ENCODE data around the gene COL8A2.

Gene COL8A2

DNA sequence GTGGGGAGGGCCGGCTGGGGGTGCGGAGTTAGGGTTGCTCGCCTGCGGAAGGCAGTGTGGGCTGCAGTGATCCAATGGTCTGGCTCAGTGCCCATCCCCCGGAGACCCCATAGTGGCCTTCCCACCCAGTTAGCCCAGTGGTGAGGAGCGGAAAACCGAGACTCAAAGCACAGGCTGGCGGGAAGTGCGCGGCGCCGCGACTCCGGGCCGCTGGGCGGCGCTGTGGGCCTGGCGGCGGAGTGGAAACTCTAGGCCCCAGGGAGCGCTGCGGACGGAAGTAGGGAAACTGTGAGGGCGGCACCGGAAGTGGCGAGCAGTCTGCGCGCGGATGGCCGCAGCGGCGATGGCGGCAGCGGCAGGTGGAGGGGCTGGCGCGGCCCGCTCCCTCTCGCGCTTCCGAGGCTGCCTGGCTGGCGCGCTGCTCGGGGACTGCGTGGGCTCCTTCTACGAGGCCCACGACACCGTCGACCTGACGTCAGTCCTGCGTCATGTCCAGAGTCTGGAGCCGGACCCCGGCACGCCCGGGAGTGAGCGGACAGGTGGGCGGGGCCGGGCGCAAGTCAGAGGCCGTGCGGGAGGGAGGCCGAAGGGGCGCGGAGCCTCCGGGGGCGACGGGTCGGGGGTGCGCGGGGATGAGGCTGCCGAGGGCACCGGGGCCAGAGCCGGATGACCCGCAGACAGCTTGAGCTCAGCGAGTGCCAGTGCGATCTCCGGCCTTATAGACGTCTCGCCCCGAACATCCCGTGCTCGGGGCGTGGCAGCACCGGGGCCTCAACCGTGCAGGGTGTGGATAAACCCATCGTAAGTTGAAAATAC lies 36.2 kb downstream of the COL8A2 start, which contains the start of gene ADPRS:
Gene ADPRS, plus strand, starts transcription at position 316 of the 816 bp plus-strand sequence. Its CDS starts 13 bp downstream, at position 329.
- DNase-seq: peak; percentile 88

DNA sequence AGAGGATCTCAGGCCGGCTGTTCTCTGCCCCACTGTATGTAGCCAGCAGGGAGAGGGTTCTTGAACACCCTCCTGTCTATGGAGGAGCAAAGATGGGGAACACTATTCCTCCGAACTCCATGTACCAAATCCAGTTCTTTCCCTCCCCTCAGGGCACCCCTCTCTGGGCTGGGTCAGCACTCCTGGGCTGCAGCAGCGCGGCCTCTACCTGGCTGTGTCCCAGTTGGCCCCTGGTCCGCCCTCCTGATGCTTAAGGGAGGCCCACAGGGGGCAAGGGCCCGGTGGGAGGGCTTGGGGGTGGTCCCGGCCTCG lies 36.8 kb downstream of the COL8A2 start:
- DNase-seq: no peak

GRCh38 chr1:36087233-36088123 lies 37.5 kb downstream of the COL8A2 start:
- no peak for DNase-seq

DNA sequence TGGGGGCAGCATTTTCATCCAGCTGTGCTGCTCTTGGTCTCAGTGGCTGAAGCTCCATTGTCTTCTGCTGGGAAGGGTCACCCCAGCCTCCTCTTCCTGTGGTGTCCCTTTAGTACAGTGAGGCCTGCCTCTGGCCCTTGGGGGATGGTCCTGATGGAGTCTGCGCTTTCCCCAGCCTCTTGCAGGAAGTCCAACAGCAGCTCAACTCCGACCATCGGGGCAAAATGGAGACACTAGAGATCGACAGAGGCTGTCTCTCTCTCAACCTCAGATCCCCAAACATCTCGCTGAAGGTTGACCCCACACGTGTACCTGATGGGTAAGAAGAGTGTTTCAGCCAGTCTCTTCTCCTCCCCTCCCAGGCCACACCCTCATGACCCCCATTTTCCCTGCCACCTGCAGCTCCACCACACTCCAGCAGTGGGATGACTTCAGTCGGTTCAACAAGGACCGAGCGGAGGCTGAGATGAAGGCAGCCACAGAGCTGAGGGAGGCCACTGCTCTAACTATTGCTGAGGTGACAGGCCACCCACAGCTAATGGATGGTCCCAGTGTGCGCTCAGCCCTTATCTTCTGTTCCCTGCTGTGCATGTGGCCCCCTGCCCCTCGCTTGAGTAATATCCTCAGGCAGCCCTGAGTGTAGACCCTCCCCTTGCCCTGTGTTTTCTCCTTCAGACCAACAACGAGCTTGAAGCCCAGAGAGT lies 38.3 kb downstream of the COL8A2 start:
- no peak for DNase-seq

- no peak for DNase-seq
These were observed 39.1 kb downstream of the COL8A2 start for GRCh38 chr1:36085686-36086526.

DNA sequence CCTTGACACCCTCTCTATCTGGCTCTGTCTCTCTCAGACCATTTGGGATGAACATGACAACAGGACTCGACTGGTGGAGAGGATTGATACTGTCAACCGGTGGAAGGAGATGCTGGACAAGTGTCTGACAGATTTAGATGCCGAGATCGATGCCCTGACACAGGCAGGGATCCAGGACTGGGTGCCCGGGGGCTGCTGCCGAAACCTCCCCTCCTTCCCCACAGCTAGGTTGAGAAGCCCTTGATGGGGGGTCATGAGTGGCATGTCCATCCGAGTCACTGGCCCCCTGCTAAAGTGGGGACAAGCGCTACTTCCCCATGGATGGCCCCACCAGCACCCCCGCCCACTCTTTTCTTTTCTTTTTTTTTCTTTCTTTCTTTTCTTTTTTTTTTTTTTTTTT lies 39.9 kb downstream of the COL8A2 start:
- DNase-seq: no peak

DNA sequence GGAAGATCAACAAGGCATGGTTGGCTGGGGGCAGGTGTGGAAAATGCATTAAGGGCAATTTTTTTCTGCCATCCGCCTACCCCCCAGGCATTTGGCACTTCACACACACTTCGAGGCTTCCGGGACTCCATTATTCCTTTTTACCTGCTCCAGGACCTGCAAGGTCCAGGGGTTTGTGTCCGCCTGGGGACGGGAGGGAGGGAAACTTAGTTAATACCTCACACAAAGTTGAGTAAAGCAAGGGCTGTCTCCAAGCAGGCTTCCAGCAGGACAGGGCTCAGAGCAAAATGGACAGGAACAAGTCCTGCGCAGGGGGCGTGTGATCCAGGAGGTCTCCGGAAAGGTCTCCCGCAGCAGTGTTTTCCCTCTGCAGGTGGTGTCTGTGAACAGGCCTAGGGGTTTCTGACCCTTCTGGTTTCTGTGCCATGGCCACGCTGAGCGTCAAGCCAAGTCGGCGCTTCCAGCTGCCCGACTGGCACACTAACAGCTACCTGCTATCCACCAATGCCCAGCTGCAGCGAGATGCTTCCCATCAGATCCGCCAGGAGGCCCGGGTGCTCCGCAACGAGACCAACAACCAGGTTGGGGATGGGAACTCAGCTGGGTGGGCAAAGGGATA lies 40.4 kb downstream of the COL8A2 start:
- DNase-seq: no peak

- peak; percentile 62 for DNase-seq
These were observed 41.2 kb downstream of the COL8A2 start, which contains the start of gene TEKT2 for GRCh38 chr1:36083635-36084496. Gene TEKT2 (plus strand): TSS chr1:36084094. CDS start chr1:36084922, 828 bp downstream.

DNA sequence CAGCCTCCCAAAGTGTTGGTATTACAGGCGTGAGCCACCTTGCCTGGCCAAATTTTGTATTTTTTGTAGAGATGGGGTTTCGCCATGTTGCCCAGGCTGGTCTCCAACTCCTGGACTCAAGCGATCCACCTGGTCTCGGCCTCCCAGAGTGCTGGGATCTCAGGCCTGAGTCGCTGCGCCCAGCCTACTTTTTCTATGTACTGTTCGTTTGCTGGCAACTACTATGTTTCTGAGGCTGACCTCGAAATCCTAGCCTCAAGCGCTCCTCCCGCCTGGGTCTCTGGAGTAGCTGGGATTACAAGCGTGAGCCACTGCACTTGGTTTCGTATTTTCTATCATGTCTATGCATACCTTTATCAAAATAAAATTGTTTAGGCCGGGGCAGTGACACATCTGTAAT lies 41.8 kb downstream of the COL8A2 start:
- no peak for DNase-seq

DNA sequence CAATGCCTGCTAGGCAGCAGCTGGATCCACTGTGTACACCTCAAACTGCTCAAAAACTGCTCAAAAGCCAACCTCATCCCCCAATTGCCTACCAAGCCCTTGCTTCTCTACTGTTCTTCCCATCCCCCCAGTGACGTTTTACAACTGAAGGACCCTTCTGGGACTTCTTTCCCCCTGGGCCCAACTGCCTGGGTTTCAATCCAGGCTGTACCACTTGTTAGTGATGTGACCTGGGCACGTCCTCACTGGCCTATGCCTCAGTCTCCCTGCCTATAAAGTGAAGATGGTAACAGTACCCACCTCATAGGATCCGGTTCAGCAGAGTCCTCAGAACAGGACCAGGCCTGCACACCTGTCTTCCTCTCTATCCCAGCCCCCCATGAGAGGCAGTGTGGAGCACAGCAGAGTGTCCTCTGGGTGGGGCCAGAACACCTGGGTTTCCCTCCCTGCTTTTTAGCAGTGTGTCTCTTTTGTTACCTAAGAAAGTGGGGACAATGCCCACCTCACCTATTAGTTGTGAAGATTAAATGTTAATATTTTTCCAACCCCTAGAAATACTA lies 43.0 kb downstream of the COL8A2 start:
- DNase-seq: no peak

DNA sequence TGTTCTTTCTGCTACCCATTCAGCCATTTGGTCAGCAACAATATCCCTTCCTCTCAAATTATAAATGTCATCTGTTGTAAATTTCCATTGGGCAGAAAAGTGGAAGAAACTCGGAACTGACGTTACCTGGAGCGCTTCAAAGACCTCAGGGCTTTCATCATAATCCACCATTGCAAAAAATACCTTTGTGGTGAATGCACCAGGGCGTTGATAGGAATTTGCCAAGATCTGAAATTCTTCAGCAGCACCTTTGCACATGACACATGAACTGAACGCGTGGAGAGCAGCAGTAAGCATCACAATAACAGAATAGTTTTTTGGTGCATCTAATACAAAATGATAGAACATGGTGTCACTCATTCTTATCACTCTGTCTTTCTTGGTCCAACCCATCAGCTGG lies 44.2 kb downstream of the COL8A2 start:
- DNase-seq: no peak

- no peak for DNase-seq
These were observed 44.8 kb downstream of the COL8A2 start for GRCh38 chr1:36080236-36080635.

DNA sequence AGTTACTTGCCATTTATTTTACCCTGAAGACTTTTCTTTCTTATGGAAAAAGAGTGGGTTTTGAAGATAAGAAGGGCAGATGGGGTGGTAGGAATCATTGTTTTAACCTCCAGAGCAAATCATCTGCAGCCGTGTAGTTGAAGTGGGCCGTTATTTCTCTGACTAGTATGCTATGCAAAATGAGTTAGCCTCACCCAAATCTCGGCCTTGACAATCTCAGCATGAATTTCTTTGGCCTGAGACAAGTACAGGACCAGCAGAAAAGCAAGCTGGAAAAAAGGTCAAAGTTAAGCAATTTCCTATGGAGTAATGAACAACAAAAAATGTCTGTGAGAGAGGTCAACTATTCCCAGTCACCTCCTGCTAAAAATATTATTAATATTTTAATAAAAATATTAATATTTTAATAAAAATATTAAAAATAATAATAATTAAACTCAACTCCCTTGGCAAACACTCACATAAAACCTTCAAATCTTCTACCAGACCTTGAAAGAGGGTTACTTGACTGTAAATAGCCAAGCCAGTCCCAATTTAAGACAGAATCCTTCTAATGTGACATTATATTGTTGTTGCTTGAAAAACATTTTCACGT lies 47.9 kb downstream of the COL8A2 start:
- no peak for DNase-seq

- DNase-seq: no peak
These were observed 54.7 kb downstream of the COL8A2 start for GRCh38 chr1:36070349-36070748.

DNA sequence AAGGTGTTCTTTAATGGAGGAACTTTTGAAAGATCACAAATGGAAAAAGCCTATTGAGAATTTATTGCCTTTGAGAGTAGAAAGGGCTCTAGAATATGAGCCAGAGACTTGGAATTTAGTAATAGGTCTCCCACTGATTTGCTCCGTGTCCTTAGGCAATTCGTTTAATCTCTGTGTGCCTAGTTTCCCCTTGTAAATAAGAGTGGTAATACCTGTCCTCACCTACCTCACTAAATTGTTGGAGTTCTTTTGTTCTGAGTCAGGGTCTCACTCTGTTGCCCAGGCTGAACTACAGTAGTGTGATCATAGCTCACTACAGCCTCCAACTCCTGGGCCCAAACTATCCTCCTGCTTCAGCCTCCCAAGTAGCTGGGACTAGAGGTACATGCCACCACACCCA lies 56.2 kb downstream of the COL8A2 start:
- DNase-seq: no peak

GRCh38 chr1:36067871-36068270 lies 57.2 kb downstream of the COL8A2 start:
- DNase-seq: no peak

DNA sequence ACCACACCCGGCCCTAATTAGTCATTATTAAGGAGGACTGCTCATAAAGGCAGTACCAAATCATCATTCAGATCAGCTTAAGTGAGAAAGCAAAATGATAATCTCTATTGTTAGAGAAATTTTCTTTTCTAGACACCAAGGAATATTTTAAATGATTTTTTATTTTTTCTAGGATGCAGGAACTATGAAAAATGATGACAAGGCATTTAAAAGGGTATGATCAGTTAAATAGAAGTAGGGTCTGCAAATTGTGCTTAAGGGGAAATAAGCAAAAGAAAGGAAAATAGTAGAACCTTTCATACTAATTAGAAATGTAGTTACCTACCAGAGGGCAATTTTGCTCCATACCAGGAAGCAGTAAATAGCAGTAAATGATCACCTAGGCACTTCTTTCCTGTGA lies 62.7 kb downstream of the COL8A2 start:
- DNase-seq: no peak

DNA sequence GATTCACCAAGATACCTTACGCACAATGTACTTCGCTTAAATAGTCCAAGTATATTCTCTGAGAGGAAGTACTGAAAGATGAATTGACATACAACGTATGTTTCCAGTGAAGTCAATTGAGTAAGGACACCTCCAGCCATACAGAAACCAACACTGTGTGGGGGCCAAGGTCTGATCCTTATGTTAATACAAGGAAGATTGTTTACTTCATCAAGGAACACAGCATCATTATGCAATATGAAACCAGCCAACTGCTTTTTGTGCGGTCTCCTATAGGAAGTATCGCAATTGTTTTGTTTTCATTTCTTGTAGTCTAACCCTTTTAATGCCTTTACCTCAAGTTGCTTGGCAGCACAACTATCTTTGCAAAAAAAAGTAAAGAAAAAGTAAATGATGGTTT lies 69.3 kb downstream of the COL8A2 start:
- no peak for DNase-seq

GRCh38 chr1:36053978-36054377 lies 71.0 kb downstream of the COL8A2 start:
- no peak for DNase-seq

- no peak for DNase-seq
These were observed 73.2 kb downstream of the COL8A2 start for GRCh38 chr1:36051821-36052220.

All from T1000 (cell line).